Stimulated activated CD4-positive, alpha-beta T cell treated with anti-CD3 and anti-CD28 coated beads, TNF-alpha, amount 100 ng/mL, for 4 hours (primary cell): ENCODE data around the gene SNX3.
"Not testable (repeated sequence)": the region's sequence is repeated elsewhere in the genome, so short reads cannot be mapped to it uniquely, and the experiment has no call there.

Experiments
- DNase-seq, 3 experiments: peaks; one replicate each; pipeline ENCODE4 v3.0.0-alpha.2; 2020; ENCODE audit warnings: low read depth in 3 of 3

The SNX3 gene

DNA sequence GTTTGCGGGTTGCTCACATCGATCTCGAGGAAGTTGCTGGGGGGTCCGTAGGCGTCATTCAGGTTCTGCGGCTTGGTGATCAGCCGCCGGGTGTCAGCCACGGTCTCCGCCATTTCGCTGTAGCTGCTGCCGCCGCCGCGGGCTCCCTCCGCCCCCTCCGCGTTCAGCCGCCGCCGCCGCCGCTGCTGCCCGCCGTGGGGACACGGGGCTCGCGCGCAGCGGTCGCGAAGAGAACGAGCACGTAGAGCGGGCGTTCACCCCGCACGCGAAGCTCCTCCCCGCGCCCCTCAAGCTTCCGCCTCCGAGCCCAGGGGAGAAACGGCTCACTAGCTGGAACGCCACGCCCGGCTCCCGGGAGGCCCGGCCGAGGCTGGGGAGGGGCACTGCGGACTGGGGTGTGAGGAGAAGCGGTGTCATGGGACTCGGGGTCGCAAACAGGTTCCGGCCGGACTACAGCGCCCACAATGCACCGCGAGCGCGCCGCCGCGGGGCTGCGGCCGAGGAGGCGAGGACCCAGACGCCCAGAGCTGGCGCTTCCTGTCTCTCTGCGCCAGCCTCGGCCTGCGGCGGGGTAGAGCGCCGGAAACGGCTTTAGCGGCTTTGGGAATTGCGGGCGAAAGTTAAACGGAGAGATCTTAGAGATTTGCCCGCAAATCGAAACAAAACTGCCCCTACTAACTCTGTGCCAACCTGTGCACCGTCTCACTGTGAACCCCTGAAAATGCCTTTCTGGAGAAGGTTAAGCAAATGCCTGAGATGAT lies at the start of gene SNX3:
TSS of gene SNX3 (minus strand) at position 232 of the 761 bp plus-strand sequence. CDS start at position 113, 119 bp downstream.
- peak; percentile 72 to 82 (median 76) for DNase-seq

GRCh38 chr6:108309844-108310243 lies 49.0 kb upstream of the SNX3 start:
- no peak for DNase-seq

GRCh38 chr6:108308641-108309040 lies 47.8 kb upstream of the SNX3 start:
- not testable (repeated sequence) for DNase-seq

DNA sequence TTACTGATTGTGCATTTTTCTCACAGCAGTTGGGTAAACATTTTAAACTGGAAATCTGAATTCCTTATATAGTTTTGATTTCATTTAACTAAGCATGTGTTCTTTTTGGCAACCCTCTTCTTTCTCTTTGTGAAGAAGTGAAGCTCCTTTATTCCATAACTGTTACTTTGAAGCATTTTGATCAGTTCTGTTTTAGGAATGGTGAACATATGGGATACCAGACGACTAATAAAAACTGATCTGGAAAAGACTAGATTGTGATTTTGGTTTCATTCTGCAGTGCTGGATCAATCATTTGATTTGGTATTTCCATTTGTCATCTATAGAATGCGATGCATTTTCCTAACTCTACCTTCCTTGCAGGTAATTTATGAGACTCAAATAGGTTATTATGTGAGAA lies 43.8 kb upstream of the SNX3 start:
- DNase-seq: no peak

DNA sequence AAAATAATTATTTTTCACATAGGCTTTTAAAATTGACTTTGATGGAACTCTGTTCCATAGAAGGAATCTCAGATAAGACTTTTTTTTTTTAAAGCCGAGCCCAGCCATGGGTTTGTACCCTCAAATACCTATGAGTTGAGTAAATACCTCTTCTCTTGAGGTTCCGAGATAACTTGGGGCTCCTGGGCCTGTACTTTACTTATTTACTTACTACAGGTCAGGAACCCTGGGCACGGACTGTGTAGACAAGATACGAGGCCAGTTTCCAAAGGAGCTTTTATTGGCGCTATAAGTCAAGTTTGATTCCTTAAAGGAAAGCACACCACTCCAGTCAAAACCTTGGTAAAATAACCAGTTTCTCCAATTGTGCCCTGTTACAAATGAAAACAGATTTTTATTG lies 41.5 kb upstream of the SNX3 start:
- no peak for DNase-seq

GRCh38 chr6:108295676-108296075 lies 34.8 kb upstream of the SNX3 start:
- no peak for DNase-seq

DNA sequence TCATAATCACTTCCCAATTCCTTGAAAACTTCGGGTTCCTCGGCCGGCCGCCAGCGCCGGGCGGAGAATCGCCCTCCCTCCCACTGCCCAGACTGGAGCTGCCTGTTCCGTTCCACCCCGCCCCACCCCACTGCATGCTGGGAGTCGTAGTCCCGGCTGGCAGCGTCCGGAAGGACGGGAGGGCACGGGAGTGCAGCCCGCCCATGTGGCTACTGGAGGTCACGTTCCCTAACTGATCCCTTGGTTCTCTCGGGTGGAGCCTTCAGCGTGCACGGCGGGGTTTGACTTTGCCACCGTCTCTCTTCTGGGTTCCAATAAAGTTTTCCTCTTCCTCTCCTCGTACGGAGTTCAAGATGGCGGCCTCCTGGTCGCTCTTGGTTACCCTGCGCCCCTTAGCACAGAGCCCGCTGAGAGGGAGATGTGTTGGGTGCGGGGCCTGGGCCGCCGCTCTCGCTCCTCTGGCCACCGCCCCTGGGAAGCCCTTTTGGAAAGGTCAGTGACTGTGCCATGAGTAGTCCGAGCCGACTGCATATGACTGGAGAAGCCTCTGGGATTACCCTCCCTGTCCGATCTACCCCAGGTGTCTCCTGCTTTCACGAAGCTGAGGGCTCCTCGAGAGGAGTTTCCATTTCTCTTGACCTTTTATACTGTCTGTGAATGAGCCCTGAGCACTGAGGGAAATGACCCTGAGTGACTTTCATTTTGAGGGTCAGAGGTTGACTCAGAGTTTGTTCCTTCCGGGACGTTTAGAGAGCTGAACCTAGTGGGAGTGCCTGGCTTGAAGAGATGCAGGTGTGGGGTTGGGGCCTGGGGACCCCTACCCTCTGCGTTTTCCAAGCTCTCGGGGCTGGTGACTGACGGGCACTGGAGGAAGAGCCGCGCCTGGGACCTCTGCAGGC lies 34.1 kb upstream of the SNX3 start, which contains the start of gene AFG1L:
TSS of gene AFG1L (plus strand) at position 328 of the 899 bp plus-strand sequence. CDS start at position 354, 26 bp downstream.
- peak; percentile 75 to 81 (median 81) for DNase-seq

DNA sequence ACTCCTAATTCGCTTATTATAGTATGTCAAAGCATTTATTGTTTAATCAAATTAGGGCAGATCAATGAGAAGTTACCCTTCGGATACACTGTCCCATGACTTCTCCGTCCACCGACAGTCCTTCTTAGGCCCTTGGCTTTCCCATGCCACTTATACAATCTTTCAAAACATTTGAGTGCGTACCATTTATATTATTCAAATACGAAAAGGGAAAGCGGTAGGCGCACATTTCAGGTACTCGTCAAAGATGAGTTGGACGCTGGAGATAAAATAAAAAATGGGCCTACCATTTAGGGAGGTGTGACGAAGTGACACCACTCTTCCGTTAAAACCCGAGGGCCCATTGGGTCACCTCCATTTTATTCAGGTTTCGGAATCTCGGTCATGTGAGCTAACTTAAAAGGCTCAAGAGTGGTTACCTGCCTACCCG lies 33.5 kb upstream of the SNX3 start:
- DNase-seq: no peak

DNA sequence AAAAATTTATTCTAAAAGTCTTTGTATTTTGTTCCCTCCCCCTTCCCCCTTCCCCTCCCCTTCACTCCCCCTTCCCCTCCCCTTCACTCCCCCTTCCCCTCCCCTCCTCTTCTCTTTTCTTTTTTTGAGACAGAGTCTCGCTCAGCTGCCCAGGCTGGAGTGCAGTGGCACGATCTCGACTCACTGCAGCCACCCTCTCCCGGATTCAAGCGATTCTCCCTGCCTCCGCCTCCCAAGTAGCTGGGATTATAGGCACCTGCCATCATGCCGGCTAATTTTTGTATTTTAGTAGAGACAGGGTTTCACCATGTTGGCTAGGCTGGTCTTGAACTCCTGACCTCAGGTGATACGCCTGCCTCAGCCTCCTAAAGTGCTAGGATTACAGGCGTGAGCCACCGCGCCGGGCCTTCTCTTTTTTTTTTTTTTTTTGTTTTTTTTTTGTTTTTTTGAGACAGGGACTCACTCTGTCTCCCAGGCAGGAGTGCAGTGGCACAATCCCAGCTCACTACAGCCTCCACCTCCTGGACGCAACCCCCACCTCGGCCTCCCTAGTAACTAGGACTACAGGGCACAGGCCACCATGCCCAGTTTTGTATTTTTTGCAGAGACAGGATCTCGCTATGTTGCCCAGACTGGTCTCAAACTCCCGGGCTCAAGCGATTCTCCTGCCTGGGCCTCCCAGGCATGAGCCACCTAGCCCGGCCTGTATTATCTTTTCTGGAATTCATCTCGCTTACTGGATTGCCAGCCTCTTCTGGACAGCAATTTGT lies 32.9 kb upstream of the SNX3 start:
- DNase-seq: no peak

- DNase-seq: not testable (repeated sequence)
Measured at GRCh38 chr6:108292561-108292960, 31.7 kb upstream of the SNX3 start.

GRCh38 chr6:108291091-108291490 lies 30.3 kb upstream of the SNX3 start:
- DNase-seq: no peak

- DNase-seq: no peak
Measured at GRCh38 chr6:108288742-108289141, 27.9 kb upstream of the SNX3 start.

GRCh38 chr6:108287373-108287772 lies 26.5 kb upstream of the SNX3 start:
- DNase-seq: no peak

GRCh38 chr6:108286366-108286765 lies 25.5 kb upstream of the SNX3 start:
- no peak for DNase-seq

- no peak for DNase-seq
Measured at GRCh38 chr6:108285381-108285780, 24.5 kb upstream of the SNX3 start.

- no peak for DNase-seq
Measured at GRCh38 chr6:108277831-108278230, 17.0 kb upstream of the SNX3 start.

GRCh38 chr6:108277295-108277694 lies 16.5 kb upstream of the SNX3 start:
- no peak for DNase-seq

DNA sequence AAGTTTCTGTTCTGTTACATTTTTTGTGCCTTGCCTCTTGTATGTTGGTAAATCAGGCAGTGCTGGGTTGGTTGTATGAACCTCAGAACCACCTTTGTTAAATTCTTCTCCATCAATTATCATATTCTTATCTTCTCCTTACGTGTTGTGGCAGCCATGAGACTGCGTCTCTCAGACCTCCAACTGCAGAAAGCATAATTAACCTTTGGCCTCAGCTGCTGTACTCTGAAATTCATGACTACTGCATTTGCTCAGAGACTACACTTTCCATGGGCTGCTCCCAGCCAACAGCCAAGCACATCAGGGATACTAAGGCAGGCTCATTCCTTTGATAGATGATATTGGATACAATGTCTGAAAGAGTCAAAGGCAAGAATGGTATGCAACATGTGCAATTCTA lies 15.1 kb upstream of the SNX3 start:
- DNase-seq: no peak

DNA sequence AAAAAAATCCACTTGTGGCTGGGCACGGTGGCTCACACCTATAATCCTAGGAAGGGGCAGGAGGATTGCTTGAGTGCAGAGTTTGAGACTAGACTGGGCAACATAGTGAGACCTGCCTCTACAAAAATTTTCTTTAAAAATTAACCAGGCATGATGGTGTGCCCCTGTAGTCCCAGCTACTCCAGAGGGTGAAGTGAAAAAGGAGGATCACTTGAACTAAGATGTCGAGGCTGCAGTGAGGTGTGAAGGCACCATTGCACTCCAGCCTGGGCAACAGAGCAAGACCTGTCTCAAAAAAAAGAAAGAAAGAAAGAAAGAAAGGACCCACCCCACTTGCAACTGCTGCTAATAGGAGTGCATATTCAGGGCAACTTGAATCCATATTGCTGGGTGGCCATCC lies 13.7 kb upstream of the SNX3 start:
- DNase-seq: no peak

GRCh38 chr6:108269955-108270354 lies 9.1 kb upstream of the SNX3 start:
- DNase-seq: not testable (repeated sequence)

- DNase-seq: no peak
Measured at GRCh38 chr6:108268845-108269244, 8.0 kb upstream of the SNX3 start.

GRCh38 chr6:108263371-108263770 lies 2.5 kb upstream of the SNX3 start:
- DNase-seq: no peak
